ENCODE results near the gene FMO1. TPM values are rescaled to one million over a fixed set of nuclear protein-coding genes. Genes with fewer than 3 reads are reported as not detected.

FMO1 gene
- polyA plus RNA-seq, 2 of the 4 experiments (the other 2 are of a cell fraction): not detected

GRCh38 chr1:171256940-171257606, 8.8 kb downstream of the FMO1 start (continued):
- TF ChIP-seq NPAS2 (CRISPR knock-in tag; IDR thresholded peaks at IDR 0.05; ENCODE audit: borderline replicate concordance): no peak
- TF ChIP-seq ZNF302 (CRISPR knock-in tag; IDR thresholded peaks at IDR 0.05): no peak
- TF ChIP-seq RCOR1 (IDR thresholded peaks at IDR 0.05; ENCODE audit: low read depth, low read length): no peak
- TF ChIP-seq CBX2 (IDR thresholded peaks at IDR 0.05; ENCODE audit: borderline replicate concordance, low read depth): no peak
- no peak for TF ChIP-seq FOSL2 (IDR thresholded peaks at IDR 0.05)
- no peak for TF ChIP-seq FOSL2 (CRISPR knock-in tag; IDR thresholded peaks at IDR 0.05)
- no peak for TF ChIP-seq ZFP36 (IDR thresholded peaks at IDR 0.05; ENCODE audit: borderline replicate concordance, partially characterized antibody)
- TF ChIP-seq MAX (IDR thresholded peaks at IDR 0.05): no peak
- no peak for TF ChIP-seq POLR2AphosphoS2 (conservative IDR thresholded peaks at IDR 0.05; ENCODE audit: low read length)
- TF ChIP-seq BHLHE40 (IDR thresholded peaks at IDR 0.05; ENCODE audit: low read depth, low read length): no peak
- no peak for TF ChIP-seq NR3C1 (IDR thresholded peaks at IDR 0.05)

- WGBS (ENCODE audit: missing lambda C conversion rate): 70% methylated on average over 5 of the region's 5 CpGs
- no peak overlapping the region for H3K27ac ChIP-seq
- H3K4me1 ChIP-seq: peaks cover 4% of the 10 kb centered on the region; the same call in 1 of the 3 replicates
- no peak for TF ChIP-seq POLR2A (IDR thresholded peaks at IDR 0.05; ENCODE audit: low read length)
- TF ChIP-seq SMC3 (IDR thresholded peaks at IDR 0.05): no peak
- no peak for TF ChIP-seq RCOR1 (IDR thresholded peaks at IDR 0.05; ENCODE audit: low read depth, low read length)
- no peak for TF ChIP-seq ZFP36 (IDR thresholded peaks at IDR 0.05; ENCODE audit: borderline replicate concordance, partially characterized antibody)
- no peak for TF ChIP-seq KDM5A (IDR thresholded peaks at IDR 0.05)
- no peak for TF ChIP-seq ZSCAN20 (CRISPR knock-in tag; IDR thresholded peaks at IDR 0.05)
- no peak for TF ChIP-seq MAFK (IDR thresholded peaks at IDR 0.05; ENCODE audit: partially characterized antibody)
- no peak for TF ChIP-seq BCL3 (IDR thresholded peaks at IDR 0.05)
- no peak for TF ChIP-seq HMGXB4 (CRISPR knock-in tag; IDR thresholded peaks at IDR 0.05; ENCODE audit: borderline replicate concordance)
- no peak for TF ChIP-seq EHMT2 (IDR thresholded peaks at IDR 0.05; ENCODE audit: low read depth)
- no peak for TF ChIP-seq TFCP2L1 (CRISPR knock-in tag; IDR thresholded peaks at IDR 0.05)
- no peak for TF ChIP-seq BHLHE40 (IDR thresholded peaks at IDR 0.05; ENCODE audit: low read depth, low read length)
- no peak for TF ChIP-seq SREBF2 (IDR thresholded peaks at IDR 0.05)
- no peak for TF ChIP-seq HES2 (IDR thresholded peaks at IDR 0.05)
- TF ChIP-seq ESRRA (IDR thresholded peaks at IDR 0.05; ENCODE audit: borderline replicate concordance, low read length): no peak
- TF ChIP-seq USF2 (IDR thresholded peaks at IDR 0.05): no peak
- TF ChIP-seq HDAC2 (IDR thresholded peaks at IDR 0.05): no peak
- TF ChIP-seq JUNB (IDR thresholded peaks at IDR 0.05): no peak
- no peak overlapping the region for H3K4me3 ChIP-seq
- ChIA-PET CTCF (interaction anchor here (1.5 to 2.4 kb wide), 3 partner anchors 10 to 56 kb away, joined by 4 to 10 read pairs (median 6); partner anchors contain the start of genes FMO1 and FMO4), POLR2A (no interaction called here)
- FAIRE-seq: no peak
- no peaks in the 10 kb centered on the region for H3K9me3 ChIP-seq
- no peak overlapping the region for H3K4me2 ChIP-seq
- ATAC-seq: no peak
- DNase-seq (ENCODE audit: low read depth in 1 of 2, low spot score in 1 of 2): no peak
Measured at GRCh38 chr1:171257607-171258076, 9.3 kb downstream of the FMO1 start.

All from A549 (cell line).